H9 (cell line): Measurements from ENCODE around the gene RHEBL1. TPM values are rescaled to one million over a fixed set of nuclear protein-coding genes. Genes with fewer than 3 reads are reported as not detected.

Experiments
- DNase-seq: peaks from one replicate; pipeline ENCODE4 v3.0.0-alpha.2; 2017
- H2AFZ ChIP-seq: one replicate; pipeline ENCODE4 v1.6.1; 2013; ENCODE audit warnings: mild to moderate bottlenecking, low read length, control low read depth, moderate library complexity
- H2AK5ac ChIP-seq: 2 replicates; pipeline ENCODE4 v1.6.1; 2013; ENCODE audit warnings: low read length, control low read depth, mixed read lengths; ENCODE audit not compliant: insufficient read length
- H2BK120ac ChIP-seq: one replicate; pipeline ENCODE4 v1.6.1; 2013; ENCODE audit warnings: low read depth, mild to moderate bottlenecking, low read length, control low read depth, inconsistent platforms; ENCODE audit not compliant: poor library complexity, severe bottlenecking
- H2BK12ac ChIP-seq: 2 replicates; pipeline ENCODE4 v1.6.1; 2013; ENCODE audit warnings: low read length, control low read depth, mixed read lengths, low read depth; ENCODE audit not compliant: insufficient read length
- H2BK15ac ChIP-seq: 2 replicates; pipeline ENCODE4 v1.6.1; 2013; ENCODE audit warnings: low read depth, low read length, control low read depth
- H2BK20ac ChIP-seq: one replicate; pipeline ENCODE4 v1.6.1; 2013; ENCODE audit warnings: low read depth, mild to moderate bottlenecking, low read length, control low read depth, inconsistent platforms; ENCODE audit not compliant: poor library complexity, severe bottlenecking
- H2BK5ac ChIP-seq: 2 replicates; pipeline ENCODE4 v1.6.1; 2013; ENCODE audit warnings: low read length, control low read depth, mixed read lengths; ENCODE audit not compliant: insufficient read length
- H3K14ac ChIP-seq: 2 replicates; pipeline ENCODE4 v1.6.1; 2013; ENCODE audit warnings: low read length, control low read depth; ENCODE audit not compliant: insufficient read depth
- H3K18ac ChIP-seq: 2 replicates; pipeline ENCODE4 v1.6.1; 2013; ENCODE audit warnings: low read depth, mild to moderate bottlenecking, mixed read lengths, low read length, control low read depth; ENCODE audit not compliant: insufficient read length
- H3K23ac ChIP-seq: 2 replicates; pipeline ENCODE4 v1.6.1; 2013; ENCODE audit warnings: low read length, control low read depth, mixed read lengths, low read depth; ENCODE audit not compliant: insufficient read length
- H3K23me2 ChIP-seq: 2 replicates; pipeline ENCODE4 v1.6.1; 2013; ENCODE audit warnings: low read depth, mild to moderate bottlenecking, mixed read lengths, low read length, control low read depth; ENCODE audit not compliant: insufficient read length, poor library complexity, severe bottlenecking
- H3K27ac ChIP-seq: 2 replicates; pipeline ENCODE4 v1.5.1; 2013; ENCODE audit warnings: low read length, control low read depth, mixed read lengths, low read depth; ENCODE audit not compliant: insufficient read length
- H3K27me3 ChIP-seq: 2 replicates; pipeline ENCODE4 v1.6.1; 2013; ENCODE audit warnings: low read length, control low read depth, inconsistent platforms; ENCODE audit not compliant: insufficient read depth
- H3K4ac ChIP-seq: 2 replicates; pipeline ENCODE4 v1.6.1; 2013; ENCODE audit warnings: low read depth, mild to moderate bottlenecking, control low read depth, inconsistent platforms, low read length, moderate library complexity
- H3K4me1 ChIP-seq: 2 replicates; pipeline ENCODE4 v1.6.1; 2013; ENCODE audit warnings: low read length, control low read depth, inconsistent platforms; ENCODE audit not compliant: insufficient read depth
- H3K4me2 ChIP-seq: 2 replicates; pipeline ENCODE4 v1.6.1; 2013; ENCODE audit warnings: low read length, control low read depth, mixed read lengths; ENCODE audit not compliant: insufficient read length, insufficient read depth
- H3K56ac ChIP-seq: 2 replicates; pipeline ENCODE4 v1.6.1; 2013; ENCODE audit warnings: low read depth, mild to moderate bottlenecking, mixed read lengths, low read length, control low read depth; ENCODE audit not compliant: insufficient read length
- H3K79me1 ChIP-seq: 2 replicates; pipeline ENCODE4 v1.6.1; 2013; ENCODE audit warnings: low read depth, mild to moderate bottlenecking, moderate library complexity, low read length, control low read depth, inconsistent platforms; ENCODE audit not compliant: insufficient read depth, poor library complexity, severe bottlenecking
- H3K79me2 ChIP-seq: 2 replicates; pipeline ENCODE4 v1.6.1; 2013; ENCODE audit warnings: low read length, control low read depth, inconsistent platforms; ENCODE audit not compliant: insufficient read depth
- H3K9ac ChIP-seq: 2 replicates; pipeline ENCODE4 v1.6.1; 2013; ENCODE audit warnings: low read length, control low read depth, mixed read lengths; ENCODE audit not compliant: insufficient read length; ENCODE audit errors: extremely low read depth
- H3K9me3 ChIP-seq: one replicate; pipeline ENCODE4 v1.6.1; 2013; ENCODE audit warnings: low read depth, low read length, inconsistent platforms; ENCODE audit not compliant: control insufficient read depth
- H3T11ph ChIP-seq: one replicate; pipeline ENCODE4 v1.6.1; 2013; ENCODE audit warnings: mild to moderate bottlenecking, low read length, control low read depth, inconsistent platforms
- H4K20me1 ChIP-seq: one replicate; pipeline ENCODE4 v1.6.1; 2013; ENCODE audit not compliant: control insufficient read depth, insufficient read length, insufficient read depth
- H4K5ac ChIP-seq: 2 replicates; pipeline ENCODE4 v1.6.1; 2013; ENCODE audit warnings: low read depth, mild to moderate bottlenecking, mixed read lengths, low read length, control low read depth; ENCODE audit not compliant: insufficient read length
- H4K8ac ChIP-seq: replicated peaks from 2 replicates; pipeline ENCODE4 v1.6.1; 2013; ENCODE audit warnings: low read length, control low read depth, mixed read lengths, low read depth; ENCODE audit not compliant: insufficient read length
- H4K91ac ChIP-seq: 2 replicates; pipeline ENCODE4 v1.6.1; 2013; ENCODE audit warnings: low read depth, mild to moderate bottlenecking, moderate library complexity, mixed read lengths, low read length, control low read depth; ENCODE audit not compliant: insufficient read length
- H3K27ac Mint-ChIP-seq, 3 experiments: 2 replicates in 2 of 3; 3 replicates in 1 of 3; pipeline ENCODE4 v1.8.0; 2020 to 2021; ENCODE audit warnings: mixed read lengths in 3 of 3, mild to moderate bottlenecking in 1 of 3, moderate library complexity in 1 of 3
- H3K27me3 Mint-ChIP-seq: 2 replicates; pipeline ENCODE4 v1.8.0; 2021; ENCODE audit warnings: low read depth, mild to moderate bottlenecking, moderate library complexity, mixed read lengths
- H3K36me3 Mint-ChIP-seq, 3 experiments: 2 replicates in 2 of 3; 3 replicates in 1 of 3; pipeline ENCODE4 v1.8.0; 2020 to 2021; ENCODE audit warnings: low read depth in 3 of 3, mixed read lengths in 3 of 3; ENCODE audit not compliant: insufficient read depth in 1 of 3
- H3K4me1 Mint-ChIP-seq, 2 experiments: 2 replicates each; pipeline ENCODE4 v1.8.0; 2020; ENCODE audit warnings: mixed read lengths in 2 of 2
- H3K4me3 Mint-ChIP-seq, 2 experiments: 2 replicates in 1 of 2; 3 replicates in 1 of 2; pipeline ENCODE4 v1.8.0; 2020 to 2021; ENCODE audit warnings: mild to moderate bottlenecking in 2 of 2, mixed read lengths in 2 of 2, moderate library complexity in 1 of 2
- H3K9me3 Mint-ChIP-seq, 2 experiments: 2 replicates in 1 of 2; 3 replicates in 1 of 2; pipeline ENCODE4 v1.8.0; 2020; ENCODE audit warnings: mild to moderate bottlenecking in 2 of 2, mixed read lengths in 2 of 2, moderate library complexity in 1 of 2
- WGBS: extraction: QIAGEN DNeasy Blood & Tissue Kit; methylation state at CpG from one replicate; pipeline ENCODE4 v1.1.7; 2013; ENCODE audit warnings: missing lambda C conversion rate, low lambda C conversion rate, mixed read lengths; ENCODE audit not compliant: insufficient read length; ENCODE audit errors: extremely low coverage; 5-methylcytosine and 5-hydroxymethylcytosine counted together
- total RNA-seq: library from RNA; stranded (reverse); gene quantifications from 2 replicates; pipeline ENCODE4 v1.2.1, GENCODE V29; 2021
- TF ChIP-seq, protein P1 (sequence below): fragments of 200-600 bp; sonication (generic); conservative IDR thresholded peaks from 3 replicates; pipeline ENCODE4 v1.8.0; 2021; ENCODE audit warnings: antibody characterized with exemption, mild to moderate bottlenecking

RHEBL1 gene
- total RNA-seq, 1 experiment from 2014 or later: 4.0 TPM

DNA sequence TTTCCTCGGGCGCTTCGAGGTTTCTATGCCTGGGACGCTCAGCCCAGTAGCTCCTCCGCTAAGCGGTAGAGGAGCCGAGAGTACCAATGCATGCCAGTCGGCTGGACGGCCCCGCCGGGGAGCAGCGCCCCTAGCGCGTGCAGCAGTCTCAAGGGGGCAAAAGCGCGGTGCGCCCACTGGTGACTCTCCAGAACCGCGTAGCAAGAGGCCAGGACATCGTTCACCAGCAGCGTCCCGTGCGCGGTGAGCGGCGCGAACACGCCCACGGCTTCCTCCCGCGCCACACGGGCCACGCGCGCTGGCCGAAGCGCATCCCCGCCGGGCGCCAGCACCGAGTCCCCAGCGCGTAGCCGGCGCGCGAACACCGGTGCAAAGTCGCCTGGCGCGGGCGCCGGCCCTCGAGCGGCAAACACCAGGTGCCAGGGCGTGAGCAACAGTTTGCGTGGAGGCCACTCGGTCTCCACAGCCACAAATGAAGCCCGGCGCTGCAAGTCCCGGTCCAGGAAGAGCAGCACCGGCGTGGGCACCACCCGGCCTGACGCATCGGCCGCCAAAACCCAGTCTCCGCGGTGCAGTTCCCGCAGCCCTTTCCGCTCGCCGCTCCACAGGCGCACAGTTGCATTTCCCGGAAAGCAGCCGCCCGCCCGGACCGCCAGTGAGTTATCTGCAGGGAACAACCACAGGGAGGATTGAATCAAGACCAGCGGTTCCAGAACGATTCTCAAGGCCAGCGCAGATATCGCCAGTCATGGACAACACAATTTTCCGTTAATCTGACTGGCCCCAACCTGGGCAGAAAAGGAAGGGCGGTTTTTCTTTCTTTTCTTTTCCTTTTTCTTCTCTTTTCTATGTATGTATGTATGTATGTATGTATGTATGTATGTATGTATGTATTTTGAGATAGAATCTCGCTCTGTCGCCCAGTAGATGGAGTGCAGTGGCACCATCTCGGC is 20.3 kb upstream of the RHEBL1 start:
- no peak overlapping the region for H2BK15ac ChIP-seq
- H3K23ac ChIP-seq: no peak overlapping the region
- Mint-ChIP-seq H3K27ac (no peak overlapping the region), H3K9me3 (no peaks in the 10 kb centered on the region; a peak in 1 of 5 replicates), H3K4me1 (peaks cover 32 to 57% of the 10 kb centered on the region in 2 experiments), H3K27me3 (peaks cover 99% of the 10 kb centered on the region), H3K4me3 (peak overlapping the region; percentile 42 to 78), H3K36me3 (peaks cover 0 to 2% (median 0%) of the 10 kb centered on the region in 3 experiments; a peak in 2 of 7 replicates)
- peaks cover 71% of the 10 kb centered on the region for H3K27me3 ChIP-seq
- H2AFZ ChIP-seq: no peak overlapping the region
- peak; percentile 57 for DNase-seq
- no peak overlapping the region for H3K27ac ChIP-seq
- H3K79me1 ChIP-seq: no peaks in the 10 kb centered on the region
- H3K18ac ChIP-seq: no peak overlapping the region
- H3K9ac ChIP-seq: no peak overlapping the region
- no CpG with 5 or more reads among the region's 88 CpGs for WGBS
- no peaks in the 10 kb centered on the region for H3K79me2 ChIP-seq
- H3K4ac ChIP-seq: no peak overlapping the region
- no peak overlapping the region for H2BK20ac ChIP-seq
- TF ChIP-seq, protein P1, sequence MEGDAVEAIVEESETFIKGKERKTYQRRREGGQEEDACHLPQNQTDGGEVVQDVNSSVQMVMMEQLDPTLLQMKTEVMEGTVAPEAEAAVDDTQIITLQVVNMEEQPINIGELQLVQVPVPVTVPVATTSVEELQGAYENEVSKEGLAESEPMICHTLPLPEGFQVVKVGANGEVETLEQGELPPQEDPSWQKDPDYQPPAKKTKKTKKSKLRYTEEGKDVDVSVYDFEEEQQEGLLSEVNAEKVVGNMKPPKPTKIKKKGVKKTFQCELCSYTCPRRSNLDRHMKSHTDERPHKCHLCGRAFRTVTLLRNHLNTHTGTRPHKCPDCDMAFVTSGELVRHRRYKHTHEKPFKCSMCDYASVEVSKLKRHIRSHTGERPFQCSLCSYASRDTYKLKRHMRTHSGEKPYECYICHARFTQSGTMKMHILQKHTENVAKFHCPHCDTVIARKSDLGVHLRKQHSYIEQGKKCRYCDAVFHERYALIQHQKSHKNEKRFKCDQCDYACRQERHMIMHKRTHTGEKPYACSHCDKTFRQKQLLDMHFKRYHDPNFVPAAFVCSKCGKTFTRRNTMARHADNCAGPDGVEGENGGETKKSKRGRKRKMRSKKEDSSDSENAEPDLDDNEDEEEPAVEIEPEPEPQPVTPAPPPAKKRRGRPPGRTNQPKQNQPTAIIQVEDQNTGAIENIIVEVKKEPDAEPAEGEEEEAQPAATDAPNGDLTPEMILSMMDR: peak; percentile 53; the same call in 2 of the 3 replicates
- H3K4me1 ChIP-seq: no peaks in the 10 kb centered on the region
- no peak overlapping the region for H2BK5ac ChIP-seq
- no peaks in the 10 kb centered on the region for H3K9me3 ChIP-seq
- H2BK12ac ChIP-seq: no peak overlapping the region
- peak overlapping the region; percentile 25 for H3K4me2 ChIP-seq
- H2BK120ac ChIP-seq: no peak overlapping the region
- H4K91ac ChIP-seq: no peak overlapping the region
- H4K8ac ChIP-seq: no peak overlapping the region
- no peak overlapping the region for H2AK5ac ChIP-seq
- H3K23me2 ChIP-seq: peaks cover 18% of the 10 kb centered on the region
- no peak overlapping the region for H3T11ph ChIP-seq
- H3K56ac ChIP-seq: no peak overlapping the region
- no peak overlapping the region for H3K14ac ChIP-seq
- no peak overlapping the region for H4K5ac ChIP-seq
- H4K20me1 ChIP-seq: peaks cover 8% of the 10 kb centered on the region
